ENCODE results near the gene TKTL1. TPM values are rescaled to one million over a fixed set of nuclear protein-coding genes. Genes with fewer than 3 reads are reported as not detected.

TKTL1 gene
- total RNA-seq, 1 donor from 2014 or later: not detected

DNA sequence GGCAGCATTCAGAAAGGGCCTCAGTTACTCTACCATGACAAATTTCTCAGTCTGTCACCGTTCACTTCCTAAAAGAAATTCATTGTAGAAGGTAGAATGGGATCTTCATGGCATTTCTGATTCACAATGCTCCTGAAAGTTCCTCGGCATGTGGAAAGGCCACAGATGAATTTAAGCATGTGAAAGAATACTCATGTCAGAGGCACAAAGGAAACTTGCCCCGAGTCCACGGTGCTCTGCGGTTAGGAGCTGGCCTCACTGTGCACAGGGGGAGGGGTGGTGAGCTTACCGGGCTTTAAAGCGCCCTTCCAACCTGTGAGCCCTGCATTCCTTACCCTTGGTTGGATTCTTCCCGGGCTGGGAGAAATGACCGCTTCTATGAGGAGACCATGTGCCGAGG is 9.3 kb downstream of the TKTL1 start:
- TF ChIP-seq, protein P1, sequence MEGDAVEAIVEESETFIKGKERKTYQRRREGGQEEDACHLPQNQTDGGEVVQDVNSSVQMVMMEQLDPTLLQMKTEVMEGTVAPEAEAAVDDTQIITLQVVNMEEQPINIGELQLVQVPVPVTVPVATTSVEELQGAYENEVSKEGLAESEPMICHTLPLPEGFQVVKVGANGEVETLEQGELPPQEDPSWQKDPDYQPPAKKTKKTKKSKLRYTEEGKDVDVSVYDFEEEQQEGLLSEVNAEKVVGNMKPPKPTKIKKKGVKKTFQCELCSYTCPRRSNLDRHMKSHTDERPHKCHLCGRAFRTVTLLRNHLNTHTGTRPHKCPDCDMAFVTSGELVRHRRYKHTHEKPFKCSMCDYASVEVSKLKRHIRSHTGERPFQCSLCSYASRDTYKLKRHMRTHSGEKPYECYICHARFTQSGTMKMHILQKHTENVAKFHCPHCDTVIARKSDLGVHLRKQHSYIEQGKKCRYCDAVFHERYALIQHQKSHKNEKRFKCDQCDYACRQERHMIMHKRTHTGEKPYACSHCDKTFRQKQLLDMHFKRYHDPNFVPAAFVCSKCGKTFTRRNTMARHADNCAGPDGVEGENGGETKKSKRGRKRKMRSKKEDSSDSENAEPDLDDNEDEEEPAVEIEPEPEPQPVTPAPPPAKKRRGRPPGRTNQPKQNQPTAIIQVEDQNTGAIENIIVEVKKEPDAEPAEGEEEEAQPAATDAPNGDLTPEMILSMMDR (IDR thresholded peaks at IDR 0.05): no peak
- Histone ChIP-seq H3K4me1 (no peaks in the 10 kb centered on the region), H3K4me3 (no peak overlapping the region), H3K36me3 (no peaks in the 10 kb centered on the region), H3K9me3 (no peaks in the 10 kb centered on the region), H3K27ac (no peak overlapping the region), H3K27me3 (ENCODE audit: low read depth) (no peaks in the 10 kb centered on the region)
- ATAC-seq (no peak), DNase-seq (no peak)
- intact Hi-C loops (cut with DNase I): no loop called here

- ATAC-seq (no peak), DNase-seq (no peak)
- Histone ChIP-seq H3K27ac (no peak overlapping the region), H3K4me3 (no peak overlapping the region), H3K27me3 (ENCODE audit: low read depth) (no peaks in the 10 kb centered on the region), H3K9me3 (no peaks in the 10 kb centered on the region), H3K4me1 (no peaks in the 10 kb centered on the region), H3K36me3 (no peaks in the 10 kb centered on the region)
- TF ChIP-seq, protein P1 (IDR thresholded peaks at IDR 0.05): no peak
- intact Hi-C loops (cut with DNase I): no loop called here
These were observed 10.1 kb downstream of the TKTL1 start for GRCh38 chrX:154305541-154306205.

DNA sequence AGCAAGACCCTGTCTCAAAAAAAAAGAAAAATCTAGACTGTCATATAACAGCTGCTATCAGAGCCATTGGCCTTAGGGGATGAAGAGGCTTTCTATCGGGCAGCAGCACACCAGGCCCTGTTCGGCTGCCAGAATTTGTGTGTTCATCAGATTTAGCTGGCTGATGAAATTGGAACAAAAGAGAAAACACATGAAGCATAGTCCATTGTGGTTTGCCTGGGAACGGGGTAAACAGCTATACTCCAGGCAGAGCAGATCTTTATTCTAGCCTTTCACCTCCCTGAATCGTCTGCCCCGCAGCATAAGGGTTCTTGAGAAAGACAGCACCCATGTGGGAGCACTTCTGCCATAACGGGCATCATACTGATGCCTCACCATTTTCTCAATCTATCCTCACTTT is 11.6 kb downstream of the TKTL1 start:
- Histone ChIP-seq H3K27me3 (ENCODE audit: low read depth) (no peaks in the 10 kb centered on the region), H3K36me3 (no peaks in the 10 kb centered on the region), H3K9me3 (no peaks in the 10 kb centered on the region), H3K4me3 (no peak overlapping the region), H3K27ac (no peak overlapping the region), H3K4me1 (no peaks in the 10 kb centered on the region)
- ATAC-seq (no peak), DNase-seq (no peak)
- TF ChIP-seq, protein P1 (IDR thresholded peaks at IDR 0.05): no peak
- intact Hi-C loops (cut with DNase I): no loop called here

DNA sequence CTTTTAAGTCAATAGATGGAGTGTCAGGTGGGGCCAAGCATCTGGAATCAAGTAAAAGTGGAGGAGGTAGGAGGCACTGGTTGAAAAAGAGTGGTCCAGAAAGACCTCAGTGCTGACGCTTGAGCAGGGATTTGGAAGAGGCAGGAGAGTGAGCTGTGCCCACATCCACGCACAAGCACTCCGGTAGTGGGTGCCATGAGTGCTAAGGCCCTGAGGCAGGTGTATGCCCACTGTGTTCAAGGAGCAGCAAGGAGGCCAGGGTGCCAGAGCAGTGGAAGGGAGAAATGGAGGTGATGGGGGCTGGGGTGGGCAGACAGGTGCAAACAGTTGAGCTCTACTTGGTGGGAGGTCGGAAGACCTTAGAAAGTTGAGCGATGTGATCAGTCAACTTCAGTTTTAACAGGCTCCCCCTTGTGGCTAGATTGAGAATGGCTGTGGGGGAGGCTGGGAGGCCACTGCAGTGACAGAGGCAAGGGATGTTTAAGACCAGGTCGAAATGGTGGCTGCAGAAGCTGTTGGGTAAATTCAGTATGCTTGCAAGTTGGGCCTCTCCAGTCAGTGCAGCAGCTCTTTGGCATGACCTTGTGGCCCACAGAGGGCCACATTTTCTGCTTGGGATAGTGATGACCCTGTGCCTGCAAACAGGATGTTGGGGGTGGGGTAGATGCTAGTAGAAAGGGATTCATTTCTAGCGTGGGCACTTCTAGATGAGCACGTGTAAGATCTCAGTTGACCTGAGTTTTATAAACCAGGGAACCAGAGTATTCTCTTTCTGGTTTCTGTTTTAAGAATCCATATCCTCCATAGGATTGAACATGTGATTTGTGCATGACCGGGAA is 12.7 kb downstream of the TKTL1 start:
- intact Hi-C loops (cut with DNase I): no loop called here
- TF ChIP-seq, protein P1 (IDR thresholded peaks at IDR 0.05): peak; percentile 72
- Histone ChIP-seq H3K4me3 (no peak overlapping the region), H3K27ac (no peak overlapping the region), H3K27me3 (ENCODE audit: low read depth) (no peaks in the 10 kb centered on the region), H3K36me3 (no peaks in the 10 kb centered on the region), H3K4me1 (no peaks in the 10 kb centered on the region), H3K9me3 (no peaks in the 10 kb centered on the region)
- DNase-seq (peak; percentile 52), ATAC-seq (peak; percentile 65 to 67)

DNA sequence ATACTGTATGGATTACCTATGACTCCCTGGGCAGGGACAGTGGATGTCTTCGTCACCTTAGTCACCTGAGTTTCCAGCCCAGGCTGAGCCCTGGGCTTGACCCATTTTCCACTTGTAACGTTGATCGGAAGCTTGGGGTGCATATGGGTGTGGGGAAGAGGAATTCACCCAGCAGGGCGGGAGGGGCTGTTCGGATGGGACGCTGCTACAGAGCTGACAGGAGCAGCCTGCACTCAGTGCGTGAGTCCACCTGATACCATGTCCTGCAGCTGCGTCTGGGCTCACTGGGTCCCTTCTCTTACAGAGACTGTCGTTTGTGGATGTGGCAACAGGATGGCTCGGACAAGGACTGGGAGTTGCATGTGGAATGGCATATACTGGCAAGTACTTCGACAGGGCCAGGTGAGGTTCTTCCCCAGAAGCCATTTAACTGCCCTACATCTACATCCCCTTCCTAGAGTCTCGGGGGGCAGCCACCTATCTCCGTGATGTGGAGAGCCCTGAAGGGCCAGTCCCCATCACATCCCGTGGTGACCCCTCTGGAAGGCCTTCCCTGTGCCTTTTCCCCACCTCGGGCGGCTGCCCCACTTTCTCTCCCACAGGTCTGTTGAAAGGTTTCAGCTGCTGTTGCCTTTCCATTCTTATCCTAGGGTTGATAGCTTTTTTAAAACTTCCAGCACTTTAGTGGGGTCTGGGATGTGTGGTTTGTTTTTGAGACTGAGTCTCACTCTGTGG is 13.6 kb downstream of the TKTL1 start:
- intact Hi-C loops (cut with DNase I): no loop called here
- H3K27ac ChIP-seq: no peak overlapping the region
- no peaks in the 10 kb centered on the region for H3K9me3 ChIP-seq
- H3K4me1 ChIP-seq: no peaks in the 10 kb centered on the region
- H3K4me3 ChIP-seq: no peak overlapping the region
- no peaks in the 10 kb centered on the region for H3K36me3 ChIP-seq
- no peak for DNase-seq
- no peak for ATAC-seq
- TF ChIP-seq, protein P1 (IDR thresholded peaks at IDR 0.05): no peak
- H3K27me3 ChIP-seq (ENCODE audit: low read depth): no peaks in the 10 kb centered on the region
